ENCODE data around the gene TUBB. TPM values are rescaled to one million over a fixed set of nuclear protein-coding genes. Genes with fewer than 3 reads are reported as not detected.
A peak's percentile ranks its signal among the peaks of the same experiment; 100 is the strongest.

Gene TUBB
- total and polyA plus RNA-seq, 9 of the 15 experiments (the other 6 are each of a cell fraction or from before 2014, with no cell fraction given): 971 to 2,870 (median 1,478) TPM

GRCh38 chr6:30720738-30721197, 616 bp downstream of the TUBB start (continued):
- no peak for TF ChIP-seq RERE (CRISPR knock-in tag; IDR thresholded peaks at IDR 0.05; ENCODE audit: borderline replicate concordance)
- no peak for TF ChIP-seq CBFB (CRISPR knock-in tag; IDR thresholded peaks at IDR 0.05)
- TF ChIP-seq ZEB2 (IDR thresholded peaks at IDR 0.05): no peak
- TF ChIP-seq YY1 (IDR thresholded peaks at IDR 0.05; ENCODE audit: borderline replicate concordance in 1 of 3, control insufficient read depth in 1 of 3, extremely low read depth in 1 of 3, insufficient read depth in 3 of 3, insufficient read length in 1 of 3, insufficient replicate concordance in 2 of 3, low read depth in 1 of 3, low read length in 2 of 3): peak in 1 of 3 experiments; percentile 68
- no peak for TF ChIP-seq SOX6 (IDR thresholded peaks at IDR 0.05)
- TF ChIP-seq NEUROD1 (IDR thresholded peaks at IDR 0.05; ENCODE audit: borderline replicate concordance, low read depth, low read length, partially characterized antibody): peak; percentile 22
- peak; percentile 52 for TF ChIP-seq TAF1 (IDR thresholded peaks at IDR 0.05; ENCODE audit: control insufficient read depth, extremely low read depth, insufficient read depth, low read length, severe bottlenecking)
- peak; percentile 40; the same call in 1 of the 2 replicates for TF ChIP-seq RNF2 (IDR thresholded peaks at IDR 0.05)
- no peak for TF ChIP-seq ZNF507 (tag; conservative IDR thresholded peaks at IDR 0.05)
- no peak for TF ChIP-seq JUNB (CRISPR knock-in tag; conservative IDR thresholded peaks at IDR 0.05)
- no peak for TF ChIP-seq NFYB (IDR thresholded peaks at IDR 0.05; ENCODE audit: extremely low read depth, insufficient read length)
- TF ChIP-seq FOXK1 (CRISPR knock-in tag; IDR thresholded peaks at IDR 0.05; ENCODE audit: borderline replicate concordance): 0 out of 2 replicates have a peak, but pooled peaks have one; percentile 72
- TF ChIP-seq ETV1 (tag; conservative IDR thresholded peaks at IDR 0.05; ENCODE audit: low read depth): no peak
- no peak for TF ChIP-seq ZKSCAN8 (CRISPR knock-in tag; IDR thresholded peaks at IDR 0.05)
- TF ChIP-seq SMARCC2 (IDR thresholded peaks at IDR 0.05; ENCODE audit: low read depth): no peak
- no peak for TF ChIP-seq ZNF354B (CRISPR knock-in tag; IDR thresholded peaks at IDR 0.05)
- no peak for TF ChIP-seq KDM1A (IDR thresholded peaks at IDR 0.05)
- no peak for TF ChIP-seq CREM (IDR thresholded peaks at IDR 0.05; ENCODE audit: low read depth)
- no peak for TF ChIP-seq POU5F1 (IDR thresholded peaks at IDR 0.05; ENCODE audit: borderline replicate concordance, low read depth, low read length, partially characterized antibody)
- no peak for TF ChIP-seq NKRF (IDR thresholded peaks at IDR 0.05; ENCODE audit: borderline replicate concordance)
- TF ChIP-seq ZNF277 (CRISPR knock-in tag; IDR thresholded peaks at IDR 0.05; ENCODE audit: borderline replicate concordance): no peak

Measured in K562 (cell line).